ENCODE data around the gene IL17REL.

Gene IL17REL

DNA sequence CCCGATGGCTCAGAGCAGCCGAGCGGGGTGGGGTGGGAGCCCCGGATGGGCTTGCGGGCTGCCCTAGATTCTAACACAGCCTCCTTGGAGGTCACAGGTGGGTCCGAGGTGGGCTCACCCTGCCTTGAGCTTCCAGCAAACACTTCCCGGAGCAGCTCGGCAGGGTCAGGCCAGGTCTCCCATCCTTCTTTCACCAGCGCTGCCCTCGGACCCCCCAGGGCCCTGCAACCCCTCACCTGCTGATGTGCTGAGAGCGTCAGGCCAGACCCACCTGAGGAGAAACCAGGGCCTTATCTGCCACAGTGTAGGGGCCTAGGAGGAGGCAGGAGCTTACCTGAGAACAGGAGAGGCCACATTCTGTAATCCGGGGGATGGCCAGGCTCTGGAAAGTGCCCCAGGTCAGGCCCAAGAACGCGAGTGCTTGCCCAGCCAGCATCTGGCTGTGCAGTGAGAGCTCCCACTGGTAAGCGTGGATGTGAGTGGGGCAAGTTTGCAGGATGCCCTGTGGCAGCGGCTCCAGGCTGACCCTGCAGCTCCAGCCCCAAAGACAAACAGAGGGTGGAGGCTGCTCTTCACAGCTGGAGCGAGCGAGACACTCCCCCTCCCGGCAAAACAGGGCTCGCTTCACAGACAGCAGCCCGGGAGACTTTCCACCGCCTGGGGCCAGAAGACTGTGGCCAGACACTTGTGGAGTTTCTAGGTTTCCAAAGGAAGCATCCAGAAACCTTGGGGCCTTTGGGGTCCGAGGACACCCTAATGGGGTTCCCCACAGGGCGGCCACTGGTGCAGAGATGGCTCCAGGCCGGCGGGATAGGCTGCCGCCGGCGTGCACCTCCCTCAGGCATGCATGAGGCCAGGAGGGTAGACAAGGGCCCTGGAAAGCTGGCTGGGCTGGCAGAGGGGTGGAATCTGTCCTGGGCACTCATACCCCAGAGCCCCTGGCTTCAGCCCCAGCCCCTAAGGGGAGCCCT, at the start of gene IL17REL:
TSS of gene IL17REL (minus strand) at position 555 of the 971 bp plus-strand sequence. CDS start at position 436, 119 bp downstream.
- intact Hi-C loops (cut with DNase I), result no loop called here
- peak in 7 of 42 donors; percentile 16 to 69 (median 39) for DNase-seq

DNA sequence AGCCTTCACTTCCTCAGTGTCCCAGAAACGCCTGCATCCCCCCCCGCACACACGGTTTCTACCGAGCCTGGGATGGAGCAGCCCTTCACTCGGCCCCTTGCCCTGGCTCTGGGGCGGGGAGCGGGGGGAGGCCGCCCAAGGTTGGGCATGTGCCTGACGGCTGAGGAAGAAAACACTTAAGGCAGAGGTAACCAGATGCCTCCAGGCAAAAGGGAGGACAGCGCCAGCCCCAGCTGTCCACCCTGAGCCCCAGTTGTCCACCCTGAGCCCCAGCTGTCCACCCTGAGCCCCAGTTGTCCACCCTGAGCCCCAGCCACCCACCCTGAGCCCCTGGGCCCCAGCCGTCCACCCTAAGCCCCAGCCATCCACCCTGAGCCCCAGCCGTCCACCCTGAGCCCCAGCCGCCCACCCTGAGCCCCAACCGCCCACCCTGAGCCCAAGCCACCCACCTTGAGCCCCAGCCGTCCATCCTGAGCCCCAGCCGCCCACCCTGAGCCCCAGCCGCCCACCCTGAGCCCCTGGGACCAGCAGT, 49.3 kb upstream of the IL17REL start:
- DNase-seq, result no peak

GRCh38 chr22:50061141-50061823, 48.7 kb upstream of the IL17REL start:
- intact Hi-C loops (cut with DNase I), result no loop called here

More for the DNA sequence above, 49.3 kb upstream of the IL17REL start:
- intact Hi-C loops (cut with DNase I), result no loop called here

GRCh38 chr22:50060441-50061140, 48.0 kb upstream of the IL17REL start:
- no peak for DNase-seq

More at GRCh38 chr22:50061141-50061823, 48.7 kb upstream of the IL17REL start:
- DNase-seq, result no peak

GRCh38 chr22:50059881-50060262, 47.3 kb upstream of the IL17REL start:
- intact Hi-C loops (cut with DNase I), result no loop called here
- DNase-seq, result no peak

More at GRCh38 chr22:50060441-50061140, 48.0 kb upstream of the IL17REL start:
- intact Hi-C loops (cut with DNase I), result no loop called here

DNA sequence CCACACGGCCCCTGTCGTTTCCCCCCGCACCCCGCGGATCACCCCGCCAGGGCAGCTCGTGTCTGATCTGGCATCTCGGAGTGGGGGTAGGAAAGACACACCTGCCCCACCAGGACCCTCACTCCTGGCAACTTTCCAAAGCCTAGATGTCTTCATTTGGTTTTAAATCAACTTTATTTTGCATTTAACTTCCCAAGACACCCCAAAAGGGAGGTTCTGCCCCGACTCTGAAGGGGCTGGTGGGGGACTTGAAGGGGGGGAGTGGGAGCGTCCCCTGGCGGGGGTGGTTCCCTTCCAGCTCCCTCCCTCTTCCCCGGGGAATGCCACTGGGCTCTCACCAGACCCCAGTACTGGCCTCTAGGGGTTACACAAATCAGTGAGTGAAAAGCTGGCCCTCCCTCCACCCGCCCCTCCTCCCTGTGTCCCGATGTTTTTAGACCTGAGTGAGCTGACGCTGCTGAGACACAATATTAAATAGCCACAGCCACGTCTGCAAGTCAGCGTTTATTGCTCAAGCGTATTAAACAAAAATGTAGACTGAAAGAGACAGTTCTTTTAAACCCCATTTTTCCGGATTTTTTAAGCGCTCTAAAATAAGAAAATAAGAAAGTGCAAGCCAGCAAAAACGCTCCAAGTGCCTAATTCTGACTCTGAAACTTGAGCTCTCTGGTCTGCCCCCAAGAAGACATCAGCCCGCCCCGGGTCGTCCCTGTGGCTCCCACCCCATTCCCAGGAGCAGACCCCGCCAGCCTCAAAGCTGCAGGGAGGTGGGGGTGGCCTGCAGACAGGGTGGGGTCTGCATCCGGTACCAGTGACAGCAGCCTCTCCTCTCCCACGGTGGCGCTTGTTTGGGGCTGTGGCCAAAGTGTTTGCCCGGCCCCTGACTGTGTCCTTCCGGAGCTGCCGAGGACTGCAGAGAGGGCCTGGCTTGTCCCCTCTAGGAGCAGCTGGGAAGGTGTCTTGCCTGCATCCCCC, 46.6 kb upstream of the IL17REL start:
- DNase-seq, result peak in 2 of 42 donors; percentile 8 to 10
- intact Hi-C loops (cut with DNase I), result no loop called here

DNA sequence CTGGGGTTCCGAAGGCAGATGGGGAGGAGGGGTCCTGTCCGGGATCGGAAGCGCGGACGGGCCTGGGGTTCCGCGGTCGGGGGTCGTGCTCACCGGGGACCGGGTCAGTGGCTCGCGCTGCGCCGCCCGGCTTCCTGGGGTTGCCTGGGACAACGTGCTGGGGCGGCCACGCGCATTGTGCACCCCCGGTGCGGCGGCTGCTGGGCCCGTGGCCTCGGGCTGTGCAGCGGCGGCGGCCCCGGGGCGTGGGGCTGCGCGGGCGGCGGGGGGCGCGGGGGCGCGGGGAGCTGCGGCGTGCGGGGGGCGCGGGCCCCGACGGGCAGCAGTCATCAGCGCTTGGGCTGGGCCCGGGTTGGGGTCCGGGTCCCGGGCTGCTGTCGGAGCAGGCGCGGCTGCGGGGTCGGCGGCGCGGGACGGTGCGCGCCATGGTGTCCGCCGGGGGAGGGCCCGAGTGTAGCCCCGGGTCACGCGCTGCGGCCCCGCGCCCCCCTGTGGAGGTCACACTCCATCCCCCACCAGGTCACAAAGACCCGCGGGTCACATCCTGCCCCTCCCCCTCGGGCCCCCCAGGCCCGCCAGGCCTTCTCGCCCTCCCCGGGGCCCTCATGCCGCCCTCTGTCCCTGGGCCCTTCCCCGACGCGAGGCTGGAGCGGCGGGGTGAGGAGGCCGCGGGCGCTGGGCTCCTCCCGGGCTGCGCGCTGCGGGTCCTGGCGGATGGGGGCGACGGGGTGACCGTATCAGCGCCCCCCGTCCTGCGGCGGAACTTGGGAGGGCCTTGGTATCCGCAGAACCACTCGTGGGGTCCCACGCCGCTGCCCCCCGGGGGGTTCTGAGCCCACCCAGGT, 45.7 kb upstream of the IL17REL start, which contains the start of gene TTLL8:
TSS of gene TTLL8 (minus strand) at position 238 of the 845 bp plus-strand sequence.
- intact Hi-C loops (cut with DNase I), result no loop called here
- no peak for DNase-seq

DNA sequence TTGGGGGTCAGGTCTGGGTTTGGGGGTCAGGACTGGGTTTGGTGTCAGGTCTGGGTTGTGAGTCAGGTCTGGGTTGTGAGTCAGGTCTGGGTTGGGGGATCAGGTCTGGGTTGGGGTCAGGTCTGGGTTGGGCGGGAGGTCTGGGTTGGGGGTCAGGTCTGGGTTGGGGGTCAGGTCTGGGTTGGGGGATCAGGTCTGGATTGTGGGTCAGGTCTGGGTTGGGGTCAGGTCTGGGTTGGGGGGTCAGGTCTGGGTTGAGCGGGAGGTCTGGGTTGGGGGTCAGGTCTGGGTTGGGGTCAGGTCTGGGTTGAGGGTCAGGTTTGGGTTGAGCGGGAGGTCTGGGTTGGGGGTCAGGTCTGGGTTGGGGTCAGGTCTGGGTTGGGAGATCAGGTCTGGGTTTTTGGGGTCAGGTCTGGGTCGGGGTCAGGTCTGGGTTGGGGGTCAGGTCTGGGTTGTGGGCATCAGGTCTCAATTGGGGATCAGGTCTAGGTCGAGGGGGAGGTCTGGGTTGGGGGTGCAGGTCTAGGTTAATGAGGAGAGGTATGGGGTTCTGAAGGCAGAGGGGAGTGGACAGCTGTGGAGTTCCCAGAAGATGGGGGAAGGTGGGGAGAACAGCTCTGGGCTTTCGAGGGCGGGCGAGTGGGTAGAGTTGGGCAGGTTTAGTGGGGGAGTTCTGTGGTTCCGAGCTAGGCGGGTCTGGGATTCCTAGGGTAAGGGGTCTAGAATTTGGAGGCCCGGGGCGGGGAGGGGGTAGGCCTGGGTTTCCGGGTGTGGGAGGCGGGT, 44.9 kb upstream of the IL17REL start:
- intact Hi-C loops (cut with DNase I), result no loop called here

DNA sequence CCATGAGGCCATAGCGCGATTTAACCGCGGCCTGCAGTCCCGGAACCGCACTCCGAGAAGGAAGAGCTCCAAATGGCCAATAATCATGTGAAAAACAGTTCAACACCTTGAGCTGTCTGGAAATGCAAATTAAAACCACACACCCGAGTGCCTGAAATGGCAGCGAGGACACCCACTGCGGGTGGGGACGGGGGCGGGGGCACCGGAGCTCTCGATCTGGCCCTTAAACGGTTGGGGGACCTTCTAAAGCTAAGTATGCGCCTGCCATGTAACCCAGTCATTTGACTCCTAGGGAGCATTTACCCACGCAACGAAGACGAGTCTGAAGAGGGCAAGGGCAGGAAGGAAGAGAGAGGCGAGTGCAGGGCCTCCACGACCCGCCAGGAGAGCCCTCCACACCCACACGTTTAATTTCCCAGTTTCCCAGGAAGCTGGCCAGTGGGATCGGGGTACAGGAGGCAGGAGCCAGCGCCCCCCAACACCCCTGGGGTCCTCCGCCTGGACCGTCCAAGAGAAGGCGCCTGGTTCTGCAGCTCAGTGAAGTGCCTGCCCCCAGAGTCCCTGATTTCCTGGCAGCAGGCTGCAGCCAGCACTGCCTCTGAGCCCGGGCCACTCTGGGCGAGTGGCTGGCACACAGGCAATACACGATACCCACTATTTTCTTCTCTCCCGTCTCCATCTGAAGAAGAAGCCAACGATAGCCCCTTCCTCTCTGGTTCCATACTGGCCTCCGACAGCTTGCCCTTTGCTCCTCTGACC, 43.8 kb upstream of the IL17REL start:
- intact Hi-C loops (cut with DNase I), result no loop called here
- DNase-seq, result no peak

More for the DNA sequence above, 44.9 kb upstream of the IL17REL start:
- DNase-seq, result no peak

- no peak for DNase-seq
- intact Hi-C loops (cut with DNase I), result no loop called here
Measured at GRCh38 chr22:50053861-50054260, 41.3 kb upstream of the IL17REL start.

DNA sequence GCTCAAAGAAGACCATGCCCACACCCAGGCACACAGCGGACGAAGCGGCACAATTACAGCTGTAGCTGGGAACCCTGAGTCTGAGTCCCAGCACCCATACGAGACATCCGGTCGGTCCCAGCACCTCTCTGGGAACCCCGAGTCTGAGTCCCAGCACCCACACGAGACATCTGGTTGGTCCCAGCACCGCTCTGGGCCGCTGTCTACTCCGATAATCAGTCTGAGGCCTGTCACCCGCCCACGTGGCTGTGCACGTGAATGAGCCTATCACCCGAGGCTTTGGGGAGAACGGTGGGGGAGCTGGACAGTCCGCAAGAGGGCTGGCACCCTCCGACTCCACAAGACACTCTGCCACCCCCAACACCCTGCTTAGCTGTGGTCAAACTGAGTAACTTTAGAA, 39.4 kb upstream of the IL17REL start:
- DNase-seq, result no peak

DNA sequence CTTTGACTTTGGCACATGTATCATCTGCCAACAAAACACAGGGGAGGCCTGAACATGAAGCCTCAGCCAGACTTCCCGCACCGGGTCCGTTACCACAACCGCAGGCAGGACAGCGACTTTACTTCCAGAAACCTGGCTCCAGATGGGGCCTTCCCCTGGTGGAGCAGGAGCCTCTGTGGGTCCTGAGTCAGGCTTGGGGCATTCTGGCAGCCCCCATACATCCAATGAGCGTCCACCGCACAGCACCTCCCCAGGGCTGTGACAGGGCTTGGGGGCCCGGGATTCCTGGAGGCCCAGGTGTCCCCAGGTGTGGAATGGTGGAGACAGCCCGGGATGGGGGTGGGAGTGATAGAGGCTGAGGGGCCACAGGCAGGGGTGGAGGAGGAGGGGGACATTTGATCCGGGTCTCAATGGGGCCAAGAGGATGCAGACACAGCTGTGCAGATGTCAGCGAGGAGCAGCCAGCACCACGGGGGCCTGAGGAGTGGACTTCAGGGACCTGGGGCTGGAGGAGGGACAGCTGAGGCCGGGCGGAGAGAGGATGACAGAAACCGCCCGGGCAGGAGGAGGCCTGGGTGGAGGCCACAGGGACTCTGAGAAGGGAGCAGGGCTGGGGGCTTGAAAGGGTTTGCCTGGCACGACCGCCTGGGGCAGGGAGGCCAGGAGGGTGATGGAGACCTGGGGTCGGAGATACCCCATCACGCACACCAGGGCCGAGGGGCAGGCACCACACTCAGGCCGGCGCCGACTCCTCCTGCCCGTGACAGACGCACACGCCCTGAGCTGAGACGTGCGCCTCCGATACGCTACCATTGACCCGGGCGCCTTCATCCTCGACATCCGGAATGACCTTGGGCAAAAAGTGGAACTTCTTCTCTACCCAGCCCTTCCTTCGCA, 37.0 kb upstream of the IL17REL start:
- no peak for DNase-seq
- intact Hi-C loops (cut with DNase I), result no loop called here

More for the DNA sequence above, 39.4 kb upstream of the IL17REL start:
- intact Hi-C loops (cut with DNase I), result no loop called here

DNA sequence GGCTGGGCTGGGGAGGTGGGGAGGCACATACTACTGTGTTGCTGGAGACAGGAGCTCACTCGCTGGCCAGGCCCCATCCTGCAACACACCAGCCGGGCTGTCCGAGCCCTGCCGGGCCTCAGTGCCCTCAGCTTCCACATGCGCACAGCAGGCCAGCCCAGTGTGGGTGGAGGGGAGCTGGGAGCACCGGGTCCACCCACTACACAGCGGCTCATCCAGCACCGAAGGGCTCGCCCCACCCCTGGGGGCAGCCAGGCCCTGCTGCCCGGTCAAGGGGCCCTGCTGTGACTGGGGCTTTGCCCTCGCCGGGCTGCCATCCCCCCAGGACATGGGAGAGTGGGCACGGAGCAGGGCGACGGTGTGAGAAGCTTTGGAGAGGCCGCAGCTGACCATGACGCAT, 36.3 kb upstream of the IL17REL start:
- no peak for DNase-seq
- intact Hi-C loops (cut with DNase I), result no loop called here

GRCh38 chr22:50048061-50048765, 35.6 kb upstream of the IL17REL start:
- intact Hi-C loops (cut with DNase I), result no loop called here
- no peak for DNase-seq

Measured in head of caudate nucleus (tissue), 42 donors.